HepG2 (cell line): ENCODE measurements around the gene CPNE1. TPM values are rescaled to one million over a fixed set of nuclear protein-coding genes. Genes with fewer than 3 reads are reported as not detected.

Source experiments
- ELF4 ChIP-seq: sonication (generic); formaldehyde crosslinking; IDR thresholded peaks from 2 replicates; pipeline ENCODE4 v1.5.0; 2020; ENCODE audit warnings: missing genetic modification reagents, mild to moderate bottlenecking, moderate library complexity, borderline replicate concordance
- GTF2F1 ChIP-seq: fragments of 150-350 bp; IDR thresholded peaks from 2 replicates; pipeline ENCODE4 v1.6.1; 2014; ENCODE audit warnings: low read length
- HNRNPK ChIP-seq: fragments of 200-400 bp; formaldehyde crosslinking; IDR thresholded peaks from 2 replicates; pipeline ENCODE4 v1.6.1; 2018; ENCODE audit warnings: low read length, low read depth, moderate library complexity, mild to moderate bottlenecking; ENCODE audit not compliant: poor library complexity, severe bottlenecking
- IKZF5 ChIP-seq: IDR thresholded peaks from 2 replicates; pipeline ENCODE4 v1.6.1; 2018; ENCODE audit warnings: missing genetic modification reagents, mild to moderate bottlenecking, missing compliant biosample characterization
- MATR3 ChIP-seq: sonication (generic); formaldehyde crosslinking; IDR thresholded peaks from 2 replicates; pipeline ENCODE4 v1.4.0; 2020; ENCODE audit warnings: missing genetic modification reagents
- PHF20 ChIP-seq: sonication (generic); formaldehyde crosslinking; IDR thresholded peaks from 2 replicates; pipeline ENCODE4 v1.5.0; 2020; ENCODE audit warnings: mild to moderate bottlenecking, missing genetic modification reagents
- RFX5 ChIP-seq: IDR thresholded peaks from 2 replicates; pipeline ENCODE4 v1.6.1; 2011; ENCODE audit warnings: low read depth, low read length, improper control_type of control experiment
- TRAFD1 ChIP-seq: sonication (generic); formaldehyde crosslinking; IDR thresholded peaks from 2 replicates; pipeline ENCODE4 v1.5.1; 2020; ENCODE audit warnings: missing genetic modification reagents, mild to moderate bottlenecking, borderline replicate concordance
- UBTF ChIP-seq: sonication (generic); formaldehyde crosslinking; IDR thresholded peaks from 2 replicates; pipeline ENCODE4 v1.4.0; 2020; ENCODE audit warnings: mild to moderate bottlenecking, missing genetic modification reagents
- ZBTB20 ChIP-seq: sonication (generic); formaldehyde crosslinking; IDR thresholded peaks from 2 replicates; pipeline ENCODE4 v1.8.1; 2023; ENCODE audit warnings: missing genetic modification reagents, low read depth, mild to moderate bottlenecking, borderline replicate concordance
- ZMYM3 ChIP-seq: sonication (generic); formaldehyde crosslinking; IDR thresholded peaks from 2 replicates; pipeline ENCODE4 v1.5.1; 2020; ENCODE audit warnings: mild to moderate bottlenecking, missing genetic modification reagents
- ZNF136 ChIP-seq: sonication (generic); formaldehyde crosslinking; IDR thresholded peaks from 2 replicates; pipeline ENCODE4 v1.8.1; 2022; ENCODE audit warnings: low read depth, mild to moderate bottlenecking, moderate library complexity, missing genetic modification reagents
- ZNF24 ChIP-seq: fragments of 450-650 bp; IDR thresholded peaks from 2 replicates; pipeline ENCODE4 v1.6.1; 2017; ENCODE audit warnings: antibody characterized with exemption, mild to moderate bottlenecking
- ZNF329 ChIP-seq: sonication (generic); formaldehyde crosslinking; IDR thresholded peaks from 2 replicates; pipeline ENCODE4 v1.9.0; 2021; ENCODE audit warnings: low read depth, mild to moderate bottlenecking, missing genetic modification reagents
- ZNF331 ChIP-seq: sonication (generic); formaldehyde crosslinking; IDR thresholded peaks from 2 replicates; pipeline ENCODE4 v1.4.0; 2020; ENCODE audit warnings: missing genetic modification reagents
- ZNF558 ChIP-seq: sonication (generic); formaldehyde crosslinking; IDR thresholded peaks from 2 replicates; pipeline ENCODE4 v1.9.0; 2022; ENCODE audit warnings: mild to moderate bottlenecking, missing genetic modification reagents, borderline replicate concordance
- ZNF615 ChIP-seq: sonication (generic); formaldehyde crosslinking; IDR thresholded peaks from 2 replicates; pipeline ENCODE4 v1.5.0; 2020; ENCODE audit warnings: mild to moderate bottlenecking, missing genetic modification reagents, borderline replicate concordance
- ZNF678 ChIP-seq: sonication (generic); formaldehyde crosslinking; IDR thresholded peaks from 2 replicates; pipeline ENCODE4 v1.4.0; 2020; ENCODE audit warnings: mild to moderate bottlenecking, missing genetic modification reagents
- ZNF768 ChIP-seq: sonication (generic); formaldehyde crosslinking; IDR thresholded peaks from 2 replicates; pipeline ENCODE4 v1.4.0; 2020; ENCODE audit warnings: missing genetic modification reagents
- ZNF772 ChIP-seq: sonication (generic); formaldehyde crosslinking; IDR thresholded peaks from 2 replicates; pipeline ENCODE4 v1.5.0; 2020; ENCODE audit warnings: mild to moderate bottlenecking, missing genetic modification reagents
- ZNF788 ChIP-seq: sonication (generic); formaldehyde crosslinking; IDR thresholded peaks from 2 replicates; pipeline ENCODE4 v1.5.0; 2020; ENCODE audit warnings: mild to moderate bottlenecking, missing genetic modification reagents, borderline replicate concordance
- ZNF790 ChIP-seq: sonication (generic); formaldehyde crosslinking; IDR thresholded peaks from 2 replicates; pipeline ENCODE4 v1.8.0; 2022; ENCODE audit warnings: missing genetic modification reagents, mild to moderate bottlenecking, borderline replicate concordance
- polyA plus RNA-seq, 8 experiments: library from polyadenylated mRNA; depleted of rRNA in 3 of 8; stranded (reverse) in 7 of 8; unstranded in 1 of 8; fragments of >200 nt; fragmentation: Illumina TruSeq in 4 of 8; extraction: Trizol in 4 of 8; gene quantifications; 2 replicates each; pipeline versions ENCODE4 v1.2.1 to v1.2.3, GENCODE V29; 2011 to 2016; ENCODE audit warnings: low read depth in 4 of 8, missing spikeins in 1 of 8, mixed read lengths in 1 of 8; ENCODE audit not compliant: insufficient read depth in 1 of 8
- total RNA-seq, 5 experiments: library from RNA; depleted of rRNA; stranded (reverse); fragments of >200 nt; fragmentation: Illumina TruSeq; extraction: Trizol; gene quantifications; 2 replicates each; pipeline ENCODE4 v1.2.3, GENCODE V29; 2016; ENCODE audit warnings: low read depth in 1 of 5
- TF ChIP-seq, protein P1 (sequence below): IDR thresholded peaks from 2 replicates; pipeline ENCODE4 v1.6.1; 2016; ENCODE audit warnings: mild to moderate bottlenecking

Gene CPNE1
- total and polyA plus RNA-seq, 2 of the 13 experiments (the other 11 are each of a cell fraction or from before 2014, with no cell fraction given) = 408 to 431 TPM

- TF ChIP-seq TRAFD1 (CRISPR knock-in tag) = peak; percentile 95
- TF ChIP-seq ZNF558 (CRISPR knock-in tag) = peak; percentile 37
- peak; percentile 83 for TF ChIP-seq ZBTB20
- no peak for TF ChIP-seq ZNF768 (CRISPR knock-in tag)
- TF ChIP-seq MATR3 = no peak
- TF ChIP-seq IKZF5 (CRISPR knock-in tag) = peak; percentile 25; the same call in 1 of the 2 replicates
- no peak for TF ChIP-seq GTF2F1
- TF ChIP-seq ZNF772 = peak; percentile 95
- peak; percentile 86 for TF ChIP-seq ZNF788 (CRISPR knock-in tag)
- TF ChIP-seq UBTF (CRISPR knock-in tag) = peak; percentile 89
- peak; percentile 40; the same call in 1 of the 2 replicates for TF ChIP-seq ZMYM3 (CRISPR knock-in tag)
- TF ChIP-seq PHF20 (CRISPR knock-in tag) = peak; percentile 61
- TF ChIP-seq ZNF329 (CRISPR knock-in tag) = no peak
- TF ChIP-seq ZNF136 (CRISPR knock-in tag) = peak; percentile 88
- no peak for TF ChIP-seq RFX5
- TF ChIP-seq HNRNPK = no peak
- no peak; the same call in 1 of the 2 replicates for TF ChIP-seq ZNF615 (CRISPR knock-in tag)
- peak; percentile 40; the same call in 1 of the 2 replicates for TF ChIP-seq ELF4
- TF ChIP-seq ZNF678 (CRISPR knock-in tag) = 0 out of 2 replicates have a peak, but pooled peaks have one; percentile 73
- TF ChIP-seq ZNF790 (CRISPR knock-in tag) = no peak
- no peak for TF ChIP-seq ZNF24
- TF ChIP-seq, protein P1, sequence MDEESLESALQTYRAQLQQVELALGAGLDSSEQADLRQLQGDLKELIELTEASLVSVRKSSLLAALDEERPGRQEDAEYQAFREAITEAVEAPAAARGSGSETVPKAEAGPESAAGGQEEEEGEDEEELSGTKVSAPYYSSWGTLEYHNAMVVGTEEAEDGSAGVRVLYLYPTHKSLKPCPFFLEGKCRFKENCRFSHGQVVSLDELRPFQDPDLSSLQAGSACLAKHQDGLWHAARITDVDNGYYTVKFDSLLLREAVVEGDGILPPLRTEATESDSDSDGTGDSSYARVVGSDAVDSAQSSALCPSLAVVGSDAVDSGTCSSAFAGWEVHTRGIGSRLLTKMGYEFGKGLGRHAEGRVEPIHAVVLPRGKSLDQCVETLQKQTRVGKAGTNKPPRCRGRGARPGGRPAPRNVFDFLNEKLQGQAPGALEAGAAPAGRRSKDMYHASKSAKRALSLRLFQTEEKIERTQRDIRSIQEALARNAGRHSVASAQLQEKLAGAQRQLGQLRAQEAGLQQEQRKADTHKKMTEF (CRISPR knock-in tag) = 0 out of 2 replicates have a peak, but pooled peaks have one; percentile 3
- TF ChIP-seq ZNF331 = peak; percentile 36; the same call in 1 of the 2 replicates
These were observed 47.1 kb downstream of the CPNE1 start (continued) for GRCh38 chr20:35617397-35618262.
